AG10803 (cell line): ENCODE measurements around the gene SYT15B.
"Not testable (repeated sequence)": the region's sequence is repeated elsewhere in the genome, so short reads cannot be mapped to it uniquely, and the experiment has no call there.

Experiments
- DNase-seq: peaks from one replicate; pipeline ENCODE4 v3.0.0; 2010; ENCODE audit warnings: low read depth
- H3K4me3 ChIP-seq: 2 replicates; pipeline ENCODE4 v1.5.1; 2011; ENCODE audit warnings: mild to moderate bottlenecking, low read length, control low read depth
- CTCF ChIP-seq: conservative IDR thresholded peaks from 2 replicates; pipeline ENCODE4 v1.5.1; 2011; ENCODE audit warnings: mild to moderate bottlenecking, low read length, control low read depth, inconsistent platforms

Gene SYT15B

GRCh38 chr10:47763554-47764175 lies at the start of gene SYT15B:
TSS of gene SYT15B (minus strand) at chr10:47763592. CDS start at chr10:47762640, 952 bp downstream.
- H3K4me3 ChIP-seq: not testable (repeated sequence)

GRCh38 chr10:47779590-47779989 lies 16.2 kb upstream of the SYT15B start:
- not testable (repeated sequence) for H3K4me3 ChIP-seq, DNase-seq

More at GRCh38 chr10:47763554-47764175, at the start of gene SYT15B:
- DNase-seq: not testable (repeated sequence)

GRCh38 chr10:47775361-47776231 lies 12.2 kb upstream of the SYT15B start:
- DNase-seq: peak; percentile 64
- TF ChIP-seq CTCF: peak; percentile 56
- not testable (repeated sequence) for H3K4me3 ChIP-seq

- H3K4me3 ChIP-seq, DNase-seq: not testable (repeated sequence)
Observed at GRCh38 chr10:47770745-47771144, 7.4 kb upstream of the SYT15B start.

GRCh38 chr10:47768578-47769115 lies 5.3 kb upstream of the SYT15B start:
- H3K4me3 ChIP-seq, DNase-seq: not testable (repeated sequence)

- peak; percentile 43 for DNase-seq
- H3K4me3 ChIP-seq: not testable (repeated sequence)
Observed at GRCh38 chr10:47768085-47768484, 4.7 kb upstream of the SYT15B start.

GRCh38 chr10:47767236-47767635 lies 3.8 kb upstream of the SYT15B start:
- not testable (repeated sequence) for H3K4me3 ChIP-seq, DNase-seq

- not testable (repeated sequence) for DNase-seq, H3K4me3 ChIP-seq
Observed at GRCh38 chr10:47765232-47765631, 1.8 kb upstream of the SYT15B start.

- not testable (repeated sequence) for DNase-seq, H3K4me3 ChIP-seq
Observed at GRCh38 chr10:47762674-47763553, 478 bp downstream of the SYT15B start.

GRCh38 chr10:47758855-47759254 lies 4.5 kb downstream of the SYT15B start:
- DNase-seq, H3K4me3 ChIP-seq: not testable (repeated sequence)

GRCh38 chr10:47756169-47756568 lies 7.2 kb downstream of the SYT15B start:
- H3K4me3 ChIP-seq, DNase-seq: not testable (repeated sequence)

- not testable (repeated sequence) for DNase-seq, H3K4me3 ChIP-seq
Observed at GRCh38 chr10:47753871-47754270, 9.5 kb downstream of the SYT15B start.

GRCh38 chr10:47753176-47753575 lies 10.2 kb downstream of the SYT15B start:
- DNase-seq: not testable (repeated sequence)

GRCh38 chr10:47751821-47752220 lies 11.6 kb downstream of the SYT15B start:
- DNase-seq: not testable (repeated sequence)

More at GRCh38 chr10:47753176-47753575, 10.2 kb downstream of the SYT15B start:
- H3K4me3 ChIP-seq: not testable (repeated sequence)

GRCh38 chr10:47750360-47750759 lies 13.0 kb downstream of the SYT15B start:
- H3K4me3 ChIP-seq: not testable (repeated sequence)

More at GRCh38 chr10:47751821-47752220, 11.6 kb downstream of the SYT15B start:
- H3K4me3 ChIP-seq: not testable (repeated sequence)

GRCh38 chr10:47746780-47747376 lies 16.5 kb downstream of the SYT15B start:
- not testable (repeated sequence) for H3K4me3 ChIP-seq
- DNase-seq: peak; percentile 2

More at GRCh38 chr10:47750360-47750759, 13.0 kb downstream of the SYT15B start:
- DNase-seq: not testable (repeated sequence)

GRCh38 chr10:47744881-47745280 lies 18.5 kb downstream of the SYT15B start:
- not testable (repeated sequence) for H3K4me3 ChIP-seq, DNase-seq
